ENCODE measurements around the gene CHDH. TPM values are rescaled to one million over a fixed set of nuclear protein-coding genes. Genes with fewer than 3 reads are reported as not detected.

The CHDH gene
- total and polyA plus RNA-seq, 2 experiments from 2014 or later, result 2.3 to 6.6 TPM

DNA sequence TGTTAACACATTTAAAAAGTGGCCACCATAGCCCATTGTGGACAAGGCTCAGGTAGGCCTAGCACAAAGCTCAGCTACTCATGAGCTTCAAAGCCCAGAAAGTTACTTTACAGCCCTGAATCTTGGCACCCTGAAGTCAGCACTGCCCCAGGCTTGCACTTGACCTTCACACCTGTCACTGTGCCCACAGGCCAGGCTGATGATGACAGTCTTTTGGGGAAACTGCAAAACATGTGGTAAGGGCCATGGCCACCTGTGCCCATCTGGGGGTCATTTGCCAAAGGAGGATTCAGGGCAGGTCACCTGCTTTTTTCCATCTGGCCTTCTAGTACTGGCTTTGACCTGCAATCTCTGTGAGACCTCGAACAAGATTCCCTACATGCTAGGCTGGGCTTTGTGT lies 11.0 kb downstream of the CHDH start (continued):
- TF ChIP-seq NANOG (IDR thresholded peaks at IDR 0.05; ENCODE audit: borderline replicate concordance) (no peak), ETS1 (IDR thresholded peaks at IDR 0.05) (no peak), ZNF462 (CRISPR knock-in tag; IDR thresholded peaks at IDR 0.05) (no peak)

DNA sequence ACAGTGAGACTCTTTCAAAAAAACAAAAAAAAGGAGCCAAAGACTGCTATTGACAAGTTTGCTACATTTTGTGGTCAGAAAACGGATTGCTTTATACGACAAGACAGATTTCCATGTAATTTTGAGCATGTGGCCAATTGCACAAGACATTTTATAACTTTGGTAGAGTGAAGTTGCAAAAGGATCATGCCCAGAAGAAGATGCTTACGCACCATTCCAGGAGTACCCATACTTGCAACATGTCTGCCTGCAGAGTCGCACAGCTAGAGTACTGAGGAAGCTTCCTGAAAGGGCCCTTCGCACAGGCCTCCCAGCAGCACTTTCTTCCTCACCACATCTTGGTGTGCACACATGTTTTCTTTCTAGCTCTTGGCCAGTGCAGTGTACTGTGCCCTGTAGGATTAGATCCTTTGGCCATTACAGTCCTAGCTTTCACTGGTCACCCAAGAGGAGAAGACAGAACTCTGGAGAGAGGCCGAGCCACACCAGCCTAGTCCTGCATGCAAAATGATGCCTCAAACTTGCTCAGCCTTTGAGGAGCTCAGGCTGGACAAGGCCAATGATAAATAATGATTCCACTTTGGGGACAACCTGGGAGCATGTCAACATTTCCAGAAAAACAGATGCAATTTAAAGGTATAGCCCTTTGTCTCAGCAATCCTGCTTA lies 11.7 kb downstream of the CHDH start:
- H3K9me3 Mint-ChIP-seq, result no peaks in the 10 kb centered on the region
- Histone ChIP-seq H3K4me2 (no peak overlapping the region), H3K27ac (ENCODE audit: low read depth) (no peak overlapping the region), H4K20me1 (replicated peaks; ENCODE audit: insufficient read depth) (no peaks in the 10 kb centered on the region; the same call in 1 of the 2 replicates), H3K4me1 (ENCODE audit: insufficient read depth) (no peaks in the 10 kb centered on the region), H3K36me3 (ENCODE audit: insufficient read depth) (no peaks in the 10 kb centered on the region), H3K9me2 (ENCODE audit: insufficient read depth) (no peaks in the 10 kb centered on the region), H3K79me2 (replicated peaks; ENCODE audit: insufficient read depth) (no peaks in the 10 kb centered on the region), H3F3A (replicated peaks; ENCODE audit: low read depth) (no peaks in the 10 kb centered on the region), H3K27me3 (ENCODE audit: insufficient read depth) (no peaks in the 10 kb centered on the region), H2AFZ (no peak overlapping the region), H3K4me3 (no peak overlapping the region)
- H3K36me3 Mint-ChIP-seq (ENCODE audit: low read depth), result no peaks in the 10 kb centered on the region
- peaks cover 2% of the 10 kb centered on the region for H3K27me3 Mint-ChIP-seq (ENCODE audit: insufficient read depth, low read depth, poor library complexity)
- no peak for DNase-seq (ENCODE audit: low spot score)
- ATAC-seq, result no peak
- H3K27ac Mint-ChIP-seq, result no peak overlapping the region
- no peaks in the 10 kb centered on the region for H3K4me1 Mint-ChIP-seq
- H3K4me3 Mint-ChIP-seq, result no peak overlapping the region
- no peak for TF ChIP-seq NANOG (IDR thresholded peaks at IDR 0.05; ENCODE audit: borderline replicate concordance)
- TF ChIP-seq, protein P1, sequence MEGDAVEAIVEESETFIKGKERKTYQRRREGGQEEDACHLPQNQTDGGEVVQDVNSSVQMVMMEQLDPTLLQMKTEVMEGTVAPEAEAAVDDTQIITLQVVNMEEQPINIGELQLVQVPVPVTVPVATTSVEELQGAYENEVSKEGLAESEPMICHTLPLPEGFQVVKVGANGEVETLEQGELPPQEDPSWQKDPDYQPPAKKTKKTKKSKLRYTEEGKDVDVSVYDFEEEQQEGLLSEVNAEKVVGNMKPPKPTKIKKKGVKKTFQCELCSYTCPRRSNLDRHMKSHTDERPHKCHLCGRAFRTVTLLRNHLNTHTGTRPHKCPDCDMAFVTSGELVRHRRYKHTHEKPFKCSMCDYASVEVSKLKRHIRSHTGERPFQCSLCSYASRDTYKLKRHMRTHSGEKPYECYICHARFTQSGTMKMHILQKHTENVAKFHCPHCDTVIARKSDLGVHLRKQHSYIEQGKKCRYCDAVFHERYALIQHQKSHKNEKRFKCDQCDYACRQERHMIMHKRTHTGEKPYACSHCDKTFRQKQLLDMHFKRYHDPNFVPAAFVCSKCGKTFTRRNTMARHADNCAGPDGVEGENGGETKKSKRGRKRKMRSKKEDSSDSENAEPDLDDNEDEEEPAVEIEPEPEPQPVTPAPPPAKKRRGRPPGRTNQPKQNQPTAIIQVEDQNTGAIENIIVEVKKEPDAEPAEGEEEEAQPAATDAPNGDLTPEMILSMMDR (conservative IDR thresholded peaks at IDR 0.05; ENCODE audit: low read depth in 2 of 2), result no peak
- TF ChIP-seq POLR2AphosphoS5 (IDR thresholded peaks at IDR 0.05; ENCODE audit: low read depth), result no peak
- TF ChIP-seq ETS1 (IDR thresholded peaks at IDR 0.05), result no peak
- no peak for TF ChIP-seq EZH2 (IDR thresholded peaks at IDR 0.05; ENCODE audit: low read depth, unreplicated experiment)
- TF ChIP-seq ZNF331 (CRISPR knock-in tag; IDR thresholded peaks at IDR 0.05; ENCODE audit: low read depth), result no peak
- no peak for TF ChIP-seq STAT1 (IDR thresholded peaks at IDR 0.05; ENCODE audit: unreplicated experiment)
- TF ChIP-seq REST (IDR thresholded peaks at IDR 0.05; ENCODE audit: unreplicated experiment), result no peak
- no peak for TF ChIP-seq ZNF114 (CRISPR knock-in tag; IDR thresholded peaks at IDR 0.05)
